Thoracic aorta (tissue), 2 donors: ENCODE measurements around the gene NFASC. TPM values are rescaled to one million over a fixed set of nuclear protein-coding genes. Genes with fewer than 3 reads are reported as not detected.

Experiments used
- ATAC-seq: fragments of 150-250 bp; one replicate; pipeline ENCODE4 v1.8.0; 2017; ENCODE audit warnings: low read depth; ENCODE audit not compliant: insufficient number of reproducible peaks, low FRiP score
- DNase-seq: peaks from one replicate; pipeline ENCODE4 v3.0.0-alpha.2; 2020; ENCODE audit warnings: low spot score
- H3K27ac ChIP-seq, 2 donors: fragments of 200-600 bp; sonication (generic); 1 replicate in 1 of 2; 2 replicates in 1 of 2; pipeline ENCODE4 v1.5.1; 2016; ENCODE audit warnings: mild to moderate bottlenecking in 2 of 2, moderate library complexity in 2 of 2
- H3K27me3 ChIP-seq: fragments of 200-600 bp; sonication (generic); replicated peaks from 2 replicates; pipeline ENCODE4 v1.6.0; 2016; ENCODE audit warnings: mild to moderate bottlenecking; ENCODE audit not compliant: insufficient read depth
- H3K36me3 ChIP-seq: fragments of 200-600 bp; sonication (generic); one replicate; pipeline ENCODE4 v1.5.1; 2016
- H3K4me1 ChIP-seq, 2 donors: fragments of 200-600 bp; sonication (generic); 1 replicate in 1 of 2; 2 replicates in 1 of 2; pipeline versions ENCODE4 v1.5.1 to v1.6.0; 2016; ENCODE audit warnings: low read depth in 2 of 2, mild to moderate bottlenecking in 1 of 2; ENCODE audit not compliant: control insufficient read depth in 1 of 2
- H3K4me3 ChIP-seq: fragments of 200-600 bp; sonication (generic); 2 replicates; pipeline ENCODE4 v1.5.1; 2016; ENCODE audit warnings: mild to moderate bottlenecking
- H3K9me3 ChIP-seq: fragments of 200-600 bp; sonication (generic); 2 replicates; pipeline ENCODE4 v1.5.1; 2016
- total RNA-seq, 2 donors: library from RNA; depleted of rRNA; stranded (reverse); fragments of >200 nt; gene quantifications; one replicate each; pipeline versions ENCODE4 v1.1.0 to v1.2.3, GENCODE V29; 2016
- TF ChIP-seq, protein P1 (sequence below): fragments of 200-600 bp; sonication (generic); IDR thresholded peaks from one replicate; pipeline ENCODE4 v1.5.1; 2019; ENCODE audit warnings: antibody characterized with exemption

NFASC gene
- total RNA-seq, 2 donors from 2014 or later, result 26.2 to 29.5 TPM

DNA sequence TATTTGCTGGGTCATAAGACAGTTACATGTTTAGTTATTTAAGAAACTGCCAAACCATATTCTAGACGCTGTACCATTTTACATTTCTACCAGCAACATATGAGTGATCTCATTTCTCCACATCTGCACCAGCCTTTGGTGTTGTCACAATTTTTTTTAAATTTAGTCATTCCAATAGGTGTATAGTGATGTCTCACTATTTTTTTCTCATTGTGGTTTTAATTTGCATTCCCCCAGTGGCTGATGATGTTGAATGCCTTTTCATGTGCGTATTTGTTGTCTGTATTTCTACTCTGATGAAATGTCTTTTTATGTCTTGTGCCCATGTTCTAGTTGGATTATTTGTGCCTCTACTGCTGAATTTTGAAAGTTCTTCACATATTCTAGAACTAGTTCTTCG, 38.4 kb downstream of the NFASC start:
- ATAC-seq, result no peak
- DNase-seq, result no peak
- H3K27me3 ChIP-seq, result no peaks in the 10 kb centered on the region
- TF ChIP-seq, protein P1, sequence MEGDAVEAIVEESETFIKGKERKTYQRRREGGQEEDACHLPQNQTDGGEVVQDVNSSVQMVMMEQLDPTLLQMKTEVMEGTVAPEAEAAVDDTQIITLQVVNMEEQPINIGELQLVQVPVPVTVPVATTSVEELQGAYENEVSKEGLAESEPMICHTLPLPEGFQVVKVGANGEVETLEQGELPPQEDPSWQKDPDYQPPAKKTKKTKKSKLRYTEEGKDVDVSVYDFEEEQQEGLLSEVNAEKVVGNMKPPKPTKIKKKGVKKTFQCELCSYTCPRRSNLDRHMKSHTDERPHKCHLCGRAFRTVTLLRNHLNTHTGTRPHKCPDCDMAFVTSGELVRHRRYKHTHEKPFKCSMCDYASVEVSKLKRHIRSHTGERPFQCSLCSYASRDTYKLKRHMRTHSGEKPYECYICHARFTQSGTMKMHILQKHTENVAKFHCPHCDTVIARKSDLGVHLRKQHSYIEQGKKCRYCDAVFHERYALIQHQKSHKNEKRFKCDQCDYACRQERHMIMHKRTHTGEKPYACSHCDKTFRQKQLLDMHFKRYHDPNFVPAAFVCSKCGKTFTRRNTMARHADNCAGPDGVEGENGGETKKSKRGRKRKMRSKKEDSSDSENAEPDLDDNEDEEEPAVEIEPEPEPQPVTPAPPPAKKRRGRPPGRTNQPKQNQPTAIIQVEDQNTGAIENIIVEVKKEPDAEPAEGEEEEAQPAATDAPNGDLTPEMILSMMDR, result no peak
- H3K4me3 ChIP-seq, result no peak overlapping the region
- H3K4me1 ChIP-seq, result no peaks in the 10 kb centered on the region
- no peaks in the 10 kb centered on the region for H3K36me3 ChIP-seq
- H3K9me3 ChIP-seq, result no peaks in the 10 kb centered on the region
- H3K27ac ChIP-seq, result no peak overlapping the region

DNA sequence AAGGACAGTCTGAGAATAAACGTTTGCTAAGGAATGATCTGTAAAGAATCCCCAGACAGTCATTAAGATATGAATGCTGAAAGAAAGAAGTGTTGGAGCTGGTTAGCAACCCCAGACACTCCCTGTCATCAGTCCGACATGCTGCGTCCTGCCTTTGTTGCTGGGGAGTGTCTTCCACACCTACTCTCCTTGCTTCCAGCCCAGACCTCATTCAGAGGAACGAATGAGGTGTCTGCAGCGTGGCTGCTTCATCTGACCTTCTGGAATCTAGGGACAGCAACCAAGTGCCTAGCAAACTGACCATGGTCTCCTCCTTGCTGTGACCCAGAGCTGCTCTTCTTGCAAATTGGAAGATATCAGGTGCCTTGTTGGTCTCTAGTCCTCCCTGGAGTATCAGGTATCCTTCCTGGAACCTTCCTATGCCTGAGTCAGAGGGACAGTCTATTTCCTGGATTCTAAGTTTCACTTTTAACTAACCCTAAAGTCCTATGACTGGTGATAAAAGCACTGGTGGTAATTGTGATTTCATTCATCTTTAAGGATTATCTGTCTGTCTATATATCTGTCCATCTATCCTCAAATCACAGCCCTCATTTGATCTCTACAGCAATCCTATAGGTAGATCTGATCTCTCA, 45.3 kb downstream of the NFASC start:
- ATAC-seq, result no peak
- no peak overlapping the region for H3K4me3 ChIP-seq
- TF ChIP-seq, protein P1, result no peak

DNA sequence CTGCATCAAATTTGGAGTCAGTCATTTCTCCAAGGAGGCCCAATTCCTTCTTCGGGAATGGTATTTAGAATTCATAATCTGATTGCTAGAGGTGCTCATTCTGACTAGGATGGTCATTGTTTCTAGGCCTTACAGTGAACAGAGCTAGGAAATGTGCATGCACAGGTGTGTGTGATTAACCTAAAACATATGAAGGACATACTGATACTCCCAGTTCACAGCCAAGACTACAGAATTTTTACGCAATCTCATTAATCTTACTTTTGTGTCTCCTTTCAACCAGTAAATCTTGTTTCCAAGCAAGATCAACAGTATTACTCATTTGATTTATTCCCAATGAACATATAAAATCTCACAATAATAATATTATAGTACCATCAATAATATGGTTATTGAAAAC, 47.1 kb downstream of the NFASC start:
- Histone ChIP-seq H3K4me1 (no peaks in the 10 kb centered on the region), H3K9me3 (no peaks in the 10 kb centered on the region), H3K27ac (no peak overlapping the region), H3K36me3 (no peaks in the 10 kb centered on the region), H3K27me3 (no peaks in the 10 kb centered on the region), H3K4me3 (no peak overlapping the region)
- TF ChIP-seq, protein P1, result no peak
- ATAC-seq, result no peak
- no peak for DNase-seq

More for the DNA sequence above, 45.3 kb downstream of the NFASC start:
- DNase-seq, result no peak
- Histone ChIP-seq H3K9me3 (no peaks in the 10 kb centered on the region), H3K4me1 (no peaks in the 10 kb centered on the region), H3K36me3 (no peaks in the 10 kb centered on the region), H3K27ac (no peak overlapping the region), H3K27me3 (no peaks in the 10 kb centered on the region)

DNA sequence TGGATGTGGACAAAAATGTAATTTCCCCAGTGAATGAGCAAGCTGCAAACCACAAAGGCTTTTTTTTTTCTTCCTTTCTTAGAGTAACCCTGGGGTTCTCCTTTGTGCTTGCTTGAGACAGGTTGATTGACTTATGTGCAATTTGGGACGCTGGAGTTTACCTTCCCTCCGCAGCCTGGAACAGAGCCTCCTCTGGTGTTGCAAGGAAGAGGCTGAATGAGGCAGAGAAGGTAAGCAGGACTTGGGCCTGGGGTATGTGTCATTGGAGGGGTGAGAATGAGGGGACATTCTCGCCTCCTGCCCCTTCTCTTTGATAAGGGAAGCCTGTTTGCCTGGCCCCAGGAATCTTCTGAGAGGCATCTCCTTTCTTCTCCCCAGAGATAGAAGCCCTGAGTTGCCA, 49.8 kb downstream of the NFASC start:
- Histone ChIP-seq H3K4me1 (no peaks in the 10 kb centered on the region), H3K4me3 (no peak overlapping the region), H3K27ac (no peak overlapping the region), H3K27me3 (no peaks in the 10 kb centered on the region), H3K36me3 (no peaks in the 10 kb centered on the region), H3K9me3 (no peaks in the 10 kb centered on the region)
- ATAC-seq (no peak), DNase-seq (no peak)
- TF ChIP-seq, protein P1, result no peak

DNA sequence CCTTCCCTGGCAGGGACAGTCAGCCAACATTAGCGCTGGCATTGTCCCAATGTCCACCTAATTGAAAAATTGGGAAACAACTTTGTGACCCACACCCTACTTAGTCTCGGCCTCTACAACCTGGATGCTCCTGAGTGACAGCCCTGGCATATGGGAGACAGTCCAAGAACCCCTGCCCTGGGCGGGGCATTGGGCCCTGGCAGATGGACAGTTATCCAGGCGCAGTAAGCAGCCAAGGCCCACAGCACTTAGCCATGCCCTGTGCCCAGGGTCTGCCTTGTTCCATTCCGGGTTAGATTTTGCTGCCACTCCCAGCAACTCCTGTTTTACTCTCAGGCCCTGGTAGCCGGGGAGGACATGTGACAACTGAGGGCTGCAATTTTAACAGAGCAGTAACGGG, 50.3 kb downstream of the NFASC start:
- ATAC-seq (no peak), DNase-seq (no peak)
- H3K9me3 ChIP-seq, result no peaks in the 10 kb centered on the region
- no peaks in the 10 kb centered on the region for H3K4me1 ChIP-seq
- no peaks in the 10 kb centered on the region for H3K36me3 ChIP-seq
- no peak overlapping the region for H3K27ac ChIP-seq
- TF ChIP-seq, protein P1, result no peak
- no peaks in the 10 kb centered on the region for H3K27me3 ChIP-seq
- no peak overlapping the region for H3K4me3 ChIP-seq
